ENCODE results near the gene GRK3.
A peak's percentile ranks its signal among the peaks of the same experiment; 100 is the strongest.
"Not testable (repeated sequence)": the region's sequence is repeated elsewhere in the genome, so short reads cannot be mapped to it uniquely, and the experiment has no call there.

The GRK3 gene

DNA sequence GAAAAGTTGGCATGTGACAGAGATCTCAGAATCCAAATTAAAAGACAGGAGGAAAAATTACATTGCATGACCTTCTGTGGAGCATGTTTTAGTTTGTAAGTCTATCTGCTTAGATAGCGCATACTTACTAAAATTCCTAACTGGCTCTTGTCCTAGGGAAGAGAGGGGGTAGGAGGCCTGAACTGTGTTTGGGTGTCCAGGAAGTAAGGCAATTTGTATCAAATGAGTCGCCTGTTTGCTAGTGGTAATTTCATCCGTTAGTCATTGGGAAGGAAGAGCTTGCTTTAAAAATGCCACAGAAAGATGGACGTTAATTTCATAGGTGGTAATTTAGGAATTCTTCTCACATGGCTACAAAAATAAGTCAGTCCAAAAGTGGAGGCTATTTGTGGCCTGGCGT lies 18.5 kb downstream of the GRK3 start:
- in situ Hi-C loops (cut with MboI; ENCODE audit: low pct_unique_long_range_greater_than_20kb, low sequenced_read_pairs, unreplicated experiment): no loop called here
- no peak for DNase-seq (ENCODE audit: low spot score)
- TF ChIP-seq, protein P1, sequence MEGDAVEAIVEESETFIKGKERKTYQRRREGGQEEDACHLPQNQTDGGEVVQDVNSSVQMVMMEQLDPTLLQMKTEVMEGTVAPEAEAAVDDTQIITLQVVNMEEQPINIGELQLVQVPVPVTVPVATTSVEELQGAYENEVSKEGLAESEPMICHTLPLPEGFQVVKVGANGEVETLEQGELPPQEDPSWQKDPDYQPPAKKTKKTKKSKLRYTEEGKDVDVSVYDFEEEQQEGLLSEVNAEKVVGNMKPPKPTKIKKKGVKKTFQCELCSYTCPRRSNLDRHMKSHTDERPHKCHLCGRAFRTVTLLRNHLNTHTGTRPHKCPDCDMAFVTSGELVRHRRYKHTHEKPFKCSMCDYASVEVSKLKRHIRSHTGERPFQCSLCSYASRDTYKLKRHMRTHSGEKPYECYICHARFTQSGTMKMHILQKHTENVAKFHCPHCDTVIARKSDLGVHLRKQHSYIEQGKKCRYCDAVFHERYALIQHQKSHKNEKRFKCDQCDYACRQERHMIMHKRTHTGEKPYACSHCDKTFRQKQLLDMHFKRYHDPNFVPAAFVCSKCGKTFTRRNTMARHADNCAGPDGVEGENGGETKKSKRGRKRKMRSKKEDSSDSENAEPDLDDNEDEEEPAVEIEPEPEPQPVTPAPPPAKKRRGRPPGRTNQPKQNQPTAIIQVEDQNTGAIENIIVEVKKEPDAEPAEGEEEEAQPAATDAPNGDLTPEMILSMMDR (IDR thresholded peaks at IDR 0.05; ENCODE audit: extremely low read depth, insufficient read depth, missing control alignments): no peak

DNA sequence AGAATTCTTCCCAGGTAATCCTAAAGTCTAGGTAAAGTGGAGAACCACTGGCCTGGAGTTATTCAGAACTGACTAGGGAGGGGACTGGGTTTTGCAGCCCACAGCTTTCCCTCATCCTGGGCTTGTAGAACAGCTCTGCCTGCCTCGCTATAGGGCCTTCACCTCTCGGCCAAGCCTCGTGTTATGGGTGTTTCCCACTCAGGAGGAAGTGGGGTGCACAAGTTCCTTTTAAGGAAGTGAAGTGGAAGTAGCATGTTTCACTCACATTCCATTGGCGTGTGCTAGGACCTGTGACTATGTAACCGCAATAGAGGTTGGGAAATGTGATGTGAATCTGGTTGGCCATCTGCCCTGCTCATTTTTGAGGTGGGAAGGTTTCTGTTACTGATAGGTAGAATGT lies 20.5 kb downstream of the GRK3 start:
- in situ Hi-C loops (cut with MboI; ENCODE audit: low pct_unique_long_range_greater_than_20kb, low sequenced_read_pairs, unreplicated experiment); DNase-seq (ENCODE audit: low spot score): not testable (repeated sequence)

DNA sequence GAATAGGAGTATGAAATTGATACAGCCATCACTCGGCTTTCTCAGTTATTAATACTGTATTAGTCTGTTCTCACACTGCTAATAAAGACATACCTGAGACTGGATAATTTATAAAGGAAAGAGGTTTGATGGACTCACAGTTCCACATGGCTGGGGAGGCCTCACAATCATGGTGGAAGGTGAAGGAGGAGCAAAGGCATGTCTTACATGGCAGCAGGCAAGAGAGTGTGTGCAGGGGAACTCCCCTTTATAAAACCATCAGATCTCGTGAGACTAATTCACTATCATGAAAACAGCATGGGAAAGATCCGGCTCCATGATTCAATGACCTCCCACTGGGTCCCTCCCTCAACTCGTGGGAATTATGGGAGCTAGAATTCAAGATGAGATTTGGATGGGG lies 25.2 kb downstream of the GRK3 start:
- in situ Hi-C loops (cut with MboI; ENCODE audit: low pct_unique_long_range_greater_than_20kb, low sequenced_read_pairs, unreplicated experiment); DNase-seq (ENCODE audit: low spot score): not testable (repeated sequence)

DNA sequence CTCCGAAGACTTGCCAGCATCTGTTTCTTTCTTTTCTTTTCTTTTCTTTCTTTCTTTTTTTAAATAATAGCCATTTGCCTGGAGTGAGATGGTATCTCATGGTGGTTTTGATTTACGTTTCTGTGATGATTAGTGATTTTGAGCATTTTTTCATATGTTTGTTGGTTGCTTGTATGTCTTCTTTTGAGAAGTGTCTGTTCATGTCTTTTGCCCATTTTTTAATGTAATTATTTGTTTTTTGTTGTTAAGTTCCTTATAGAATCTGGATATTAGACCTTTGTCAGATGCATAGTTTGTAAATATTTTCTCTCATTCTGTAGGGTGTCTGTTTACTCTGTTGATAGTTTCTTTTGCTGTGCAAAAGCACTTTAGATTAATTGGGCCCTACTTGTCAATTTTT lies 28.8 kb downstream of the GRK3 start:
- DNase-seq (ENCODE audit: low spot score); in situ Hi-C loops (cut with MboI; ENCODE audit: low pct_unique_long_range_greater_than_20kb, low sequenced_read_pairs, unreplicated experiment): not testable (repeated sequence)

DNA sequence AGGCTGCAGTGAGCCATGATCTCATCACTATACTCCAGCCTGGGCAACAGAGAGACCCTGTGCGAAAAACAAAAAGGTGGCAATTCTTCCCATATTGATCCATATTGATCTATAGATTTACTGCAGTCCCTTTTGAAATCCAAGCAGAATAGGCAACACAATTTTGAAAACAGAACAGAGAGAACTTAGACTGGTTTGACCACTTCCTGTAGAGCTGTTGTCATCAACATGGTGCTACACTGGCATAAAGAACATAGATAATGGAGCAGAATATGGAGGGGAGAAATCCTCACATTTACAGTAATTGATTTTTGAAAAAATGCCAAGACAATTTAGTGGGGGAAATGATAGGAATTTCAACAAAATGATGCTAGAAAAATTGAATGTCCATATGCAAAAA lies 34.1 kb downstream of the GRK3 start:
- TF ChIP-seq, protein P1 (IDR thresholded peaks at IDR 0.05; ENCODE audit: extremely low read depth, insufficient read depth, missing control alignments): no peak
- DNase-seq (ENCODE audit: low spot score): peak; percentile 11
- in situ Hi-C loops (cut with MboI; ENCODE audit: low pct_unique_long_range_greater_than_20kb, low sequenced_read_pairs, unreplicated experiment): no loop called here

DNA sequence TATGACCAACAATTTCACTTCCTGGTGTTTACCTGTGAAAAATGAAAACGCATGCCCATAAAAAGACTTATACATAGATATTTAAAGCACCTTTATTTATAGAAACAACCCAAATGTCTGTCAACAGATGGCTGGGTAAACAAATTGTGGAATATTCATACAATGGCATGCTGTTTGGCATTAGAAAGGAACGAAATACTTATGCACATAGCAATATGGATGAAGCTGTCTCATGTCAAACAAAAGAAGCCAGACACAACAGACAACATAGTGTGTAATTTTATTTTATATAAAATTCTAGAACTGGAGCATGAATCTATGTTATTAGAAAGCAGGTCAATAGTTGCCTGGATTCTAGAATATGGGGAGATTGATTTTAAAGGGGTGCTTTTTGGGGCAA lies 38.0 kb downstream of the GRK3 start:
- DNase-seq (ENCODE audit: low spot score): no peak
- in situ Hi-C loops (cut with MboI; ENCODE audit: low pct_unique_long_range_greater_than_20kb, low sequenced_read_pairs, unreplicated experiment): no loop called here
- TF ChIP-seq, protein P1 (IDR thresholded peaks at IDR 0.05; ENCODE audit: extremely low read depth, insufficient read depth, missing control alignments): no peak

DNA sequence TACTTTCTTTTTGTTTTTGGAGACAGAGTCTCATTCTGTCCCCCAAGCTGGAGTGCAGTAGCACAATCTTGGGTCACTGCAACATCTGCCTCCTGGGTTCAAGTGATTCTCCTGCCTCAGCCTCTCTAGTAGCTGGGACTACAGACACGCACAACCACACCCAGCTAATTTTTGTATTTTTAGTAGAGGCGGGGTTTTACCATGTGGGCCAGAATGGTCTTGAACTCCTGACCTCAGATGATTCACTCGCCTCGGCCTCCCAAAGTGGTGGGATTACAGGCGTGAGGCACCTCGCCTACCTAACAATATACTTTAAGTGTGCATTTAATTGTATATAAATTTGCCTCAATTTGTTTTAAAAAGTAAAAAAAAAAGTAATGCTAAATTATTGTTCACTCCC lies 38.4 kb downstream of the GRK3 start:
- in situ Hi-C loops (cut with MboI; ENCODE audit: low pct_unique_long_range_greater_than_20kb, low sequenced_read_pairs, unreplicated experiment): no loop called here

DNA sequence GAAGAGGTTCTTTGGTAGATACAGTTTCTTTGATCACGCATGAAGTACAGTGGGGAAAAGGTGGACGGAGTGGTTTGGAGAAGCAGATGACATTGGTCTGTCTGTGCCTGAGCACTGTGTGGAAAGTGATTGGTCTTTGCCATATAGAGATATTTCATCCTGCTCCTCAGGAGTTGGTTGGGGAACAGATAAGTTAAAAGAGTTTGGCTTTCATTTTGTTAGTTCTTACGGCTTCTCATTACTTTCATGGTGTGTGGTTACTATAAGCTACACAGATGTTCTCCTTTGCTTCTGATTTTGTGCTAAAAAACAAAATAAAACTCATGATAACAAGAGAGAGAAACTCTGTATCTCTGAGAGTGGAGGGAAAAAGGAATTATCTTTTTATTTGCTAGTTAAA lies 40.7 kb downstream of the GRK3 start:
- DNase-seq (ENCODE audit: low spot score); in situ Hi-C loops (cut with MboI; ENCODE audit: low pct_unique_long_range_greater_than_20kb, low sequenced_read_pairs, unreplicated experiment): not testable (repeated sequence)

More for the DNA sequence above, 38.4 kb downstream of the GRK3 start:
- DNase-seq (ENCODE audit: low spot score): no peak
- TF ChIP-seq, protein P1 (IDR thresholded peaks at IDR 0.05; ENCODE audit: extremely low read depth, insufficient read depth, missing control alignments): no peak

DNA sequence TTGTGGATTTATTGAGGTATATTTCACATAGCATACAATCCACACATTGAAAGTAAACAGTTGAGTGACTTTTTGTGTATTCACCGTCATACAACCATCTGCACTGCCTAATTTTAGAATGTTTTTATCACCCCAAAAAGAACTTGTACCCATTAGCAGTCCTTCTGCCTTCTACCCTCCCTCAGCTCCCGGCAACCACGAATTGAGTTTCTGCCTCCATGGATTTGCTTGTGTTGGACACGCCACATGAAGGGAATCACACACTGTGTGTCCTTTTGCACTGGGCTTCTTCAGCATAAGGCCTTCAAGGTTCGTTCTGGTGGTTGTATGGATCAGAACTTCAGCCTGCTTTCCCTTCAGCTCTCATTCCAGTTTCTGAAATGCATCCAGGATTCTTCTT lies 41.1 kb downstream of the GRK3 start:
- DNase-seq (ENCODE audit: low spot score); in situ Hi-C loops (cut with MboI; ENCODE audit: low pct_unique_long_range_greater_than_20kb, low sequenced_read_pairs, unreplicated experiment): not testable (repeated sequence)

DNA sequence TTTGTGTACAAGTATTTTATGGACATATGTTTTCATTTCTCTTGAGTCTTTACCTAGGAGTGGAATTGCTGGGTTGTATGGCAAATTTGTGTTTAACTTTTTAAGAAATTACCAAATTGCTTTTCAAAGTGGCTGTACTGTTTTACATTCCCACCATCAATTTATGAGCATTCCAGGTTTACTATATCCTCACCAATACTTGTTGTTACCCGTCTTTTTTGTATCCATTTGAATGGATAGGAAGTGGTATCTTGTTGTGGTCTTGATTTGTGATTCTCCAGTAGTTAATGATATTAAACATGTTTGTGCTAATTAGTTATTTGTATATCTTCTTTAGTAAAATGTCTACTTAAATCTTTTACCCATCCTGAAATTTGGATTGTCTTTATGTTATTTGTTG lies 46.8 kb downstream of the GRK3 start:
- DNase-seq (ENCODE audit: low spot score); in situ Hi-C loops (cut with MboI; ENCODE audit: low pct_unique_long_range_greater_than_20kb, low sequenced_read_pairs, unreplicated experiment): not testable (repeated sequence)

DNA sequence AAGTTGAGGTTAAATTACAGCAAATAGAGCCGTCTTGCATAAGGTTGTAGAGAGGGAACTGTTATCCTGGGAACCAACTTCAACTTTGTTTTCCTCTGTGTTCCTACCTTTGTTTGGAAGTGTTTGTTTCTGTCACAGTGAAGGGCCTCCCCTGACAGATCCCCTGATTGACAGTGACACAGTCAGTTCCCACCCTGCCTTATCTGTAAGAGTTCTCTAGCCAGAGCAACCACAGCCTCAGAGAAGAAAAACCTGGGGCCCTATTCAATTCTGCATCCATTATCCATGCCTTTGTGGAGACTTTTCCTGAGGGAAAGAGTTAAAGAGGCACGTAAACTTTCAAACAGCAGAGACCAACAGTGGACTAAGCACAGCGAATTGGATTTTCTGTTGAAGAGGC lies 48.7 kb downstream of the GRK3 start:
- in situ Hi-C loops (cut with MboI; ENCODE audit: low pct_unique_long_range_greater_than_20kb, low sequenced_read_pairs, unreplicated experiment); DNase-seq (ENCODE audit: low spot score): not testable (repeated sequence)

DNA sequence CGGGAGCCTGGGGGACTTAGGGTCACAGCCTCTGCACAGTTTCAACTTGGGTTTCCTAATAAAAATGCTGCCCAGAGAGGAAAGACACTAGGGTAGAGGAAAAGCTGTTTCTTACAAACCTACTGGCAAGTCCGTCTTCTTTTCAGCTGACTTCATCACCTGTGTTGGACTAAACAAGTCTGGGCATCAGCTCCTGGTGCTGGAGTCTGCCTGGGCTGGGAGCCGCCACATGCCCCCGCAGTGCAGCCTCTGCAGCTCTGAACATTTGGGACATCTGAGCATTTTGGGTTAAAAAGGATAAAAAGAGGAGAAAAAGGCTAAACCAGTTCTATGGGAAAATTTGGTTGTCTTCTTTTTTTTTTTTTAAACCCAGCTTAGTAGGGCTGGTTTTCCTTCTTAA lies 49.1 kb downstream of the GRK3 start:
- in situ Hi-C loops (cut with MboI; ENCODE audit: low pct_unique_long_range_greater_than_20kb, low sequenced_read_pairs, unreplicated experiment); DNase-seq (ENCODE audit: low spot score): not testable (repeated sequence)

DNA sequence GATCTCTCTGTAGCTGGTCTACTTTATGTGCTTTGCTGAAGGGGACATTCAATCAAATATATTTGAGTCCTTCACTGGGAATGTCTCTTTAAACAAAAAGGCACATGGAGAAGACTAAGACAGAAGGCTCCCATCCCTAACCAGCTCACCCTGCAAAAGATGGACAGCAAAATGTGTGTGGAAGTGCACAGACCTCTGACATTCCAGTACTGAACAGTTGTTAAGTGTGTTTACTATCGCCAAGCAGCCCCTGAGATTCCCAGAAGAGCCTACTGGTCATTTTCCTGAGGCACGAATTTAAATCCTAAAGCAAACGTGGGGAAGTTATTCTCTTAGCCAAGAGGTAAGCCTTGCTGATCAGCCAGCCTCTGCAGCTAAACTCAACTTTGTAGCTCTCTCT lies 50.3 kb downstream of the GRK3 start:
- DNase-seq (ENCODE audit: low spot score); in situ Hi-C loops (cut with MboI; ENCODE audit: low pct_unique_long_range_greater_than_20kb, low sequenced_read_pairs, unreplicated experiment): not testable (repeated sequence)

All from GM13977 (cell line).